ENCODE results near the gene KDM4C. TPM values are rescaled to one million over a fixed set of nuclear protein-coding genes. Genes with fewer than 3 reads are reported as not detected.

The KDM4C gene
- total and polyA plus RNA-seq, 2 of the 13 experiments (the other 11 are each of a cell fraction or from before 2014, with no cell fraction given), result 19.4 to 23.6 TPM

GRCh38 chr9:6788162-6789016 lies 30.6 kb downstream of the KDM4C start (continued):
- TF ChIP-seq PHF5A (CRISPR knock-in tag; IDR thresholded peaks at IDR 0.05; ENCODE audit: low read depth, unreplicated experiment) (peak; percentile 9), POGK (CRISPR knock-in tag; conservative IDR thresholded peaks at IDR 0.05) (no peak; the same call in 1 of the 2 replicates), FOXJ3 (CRISPR knock-in tag; IDR thresholded peaks at IDR 0.05; ENCODE audit: borderline replicate concordance) (no peak), ZSCAN30 (CRISPR knock-in tag; IDR thresholded peaks at IDR 0.05) (no peak), BHLHE40 (IDR thresholded peaks at IDR 0.05; ENCODE audit: low read length) (no peak), ISL2 (CRISPR knock-in tag; IDR thresholded peaks at IDR 0.05) (0 out of 2 replicates have a peak, but pooled peaks have one; percentile 16), ZBTB8A (CRISPR knock-in tag; IDR thresholded peaks at IDR 0.05; ENCODE audit: borderline replicate concordance, low read depth) (no peak), KMT2B (CRISPR knock-in tag; IDR thresholded peaks at IDR 0.05) (no peak; the same call in 1 of the 2 replicates), MYNN (CRISPR knock-in tag; IDR thresholded peaks at IDR 0.05; ENCODE audit: low read depth) (no peak), USF2 (IDR thresholded peaks at IDR 0.05; ENCODE audit: low read depth, low read length) (no peak), USF2 (CRISPR knock-in tag; IDR thresholded peaks at IDR 0.05; ENCODE audit: borderline replicate concordance) (no peak), HCFC1 (IDR thresholded peaks at IDR 0.05; ENCODE audit: low read depth, low read length) (no peak), DPF2 (CRISPR knock-in tag; IDR thresholded peaks at IDR 0.05; ENCODE audit: borderline replicate concordance, low read depth) (peak; percentile 31; the same call in 1 of the 2 replicates)
- TF ChIP-seq, protein P1, sequence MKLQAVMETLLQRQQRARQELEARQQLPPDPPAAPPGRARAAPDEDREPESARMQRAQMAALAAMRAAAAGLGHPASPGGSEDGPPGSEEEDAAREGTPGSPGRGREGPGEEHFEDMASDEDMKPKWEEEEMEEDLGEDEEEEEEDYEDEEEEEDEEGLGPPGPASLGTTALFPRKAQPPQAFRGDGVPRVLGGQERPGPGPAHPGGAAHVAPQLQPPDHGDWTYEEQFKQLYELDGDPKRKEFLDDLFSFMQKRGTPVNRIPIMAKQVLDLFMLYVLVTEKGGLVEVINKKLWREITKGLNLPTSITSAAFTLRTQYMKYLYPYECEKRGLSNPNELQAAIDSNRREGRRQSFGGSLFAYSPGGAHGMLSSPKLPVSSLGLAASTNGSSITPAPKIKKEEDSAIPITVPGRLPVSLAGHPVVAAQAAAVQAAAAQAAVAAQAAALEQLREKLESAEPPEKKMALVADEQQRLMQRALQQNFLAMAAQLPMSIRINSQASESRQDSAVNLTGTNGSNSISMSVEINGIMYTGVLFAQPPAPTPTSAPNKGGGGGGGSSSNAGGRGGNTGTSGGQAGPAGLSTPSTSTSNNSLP (IDR thresholded peaks at IDR 0.05; ENCODE audit: low read depth, low read length), result peak; percentile 81
- TF ChIP-seq, protein P2, sequence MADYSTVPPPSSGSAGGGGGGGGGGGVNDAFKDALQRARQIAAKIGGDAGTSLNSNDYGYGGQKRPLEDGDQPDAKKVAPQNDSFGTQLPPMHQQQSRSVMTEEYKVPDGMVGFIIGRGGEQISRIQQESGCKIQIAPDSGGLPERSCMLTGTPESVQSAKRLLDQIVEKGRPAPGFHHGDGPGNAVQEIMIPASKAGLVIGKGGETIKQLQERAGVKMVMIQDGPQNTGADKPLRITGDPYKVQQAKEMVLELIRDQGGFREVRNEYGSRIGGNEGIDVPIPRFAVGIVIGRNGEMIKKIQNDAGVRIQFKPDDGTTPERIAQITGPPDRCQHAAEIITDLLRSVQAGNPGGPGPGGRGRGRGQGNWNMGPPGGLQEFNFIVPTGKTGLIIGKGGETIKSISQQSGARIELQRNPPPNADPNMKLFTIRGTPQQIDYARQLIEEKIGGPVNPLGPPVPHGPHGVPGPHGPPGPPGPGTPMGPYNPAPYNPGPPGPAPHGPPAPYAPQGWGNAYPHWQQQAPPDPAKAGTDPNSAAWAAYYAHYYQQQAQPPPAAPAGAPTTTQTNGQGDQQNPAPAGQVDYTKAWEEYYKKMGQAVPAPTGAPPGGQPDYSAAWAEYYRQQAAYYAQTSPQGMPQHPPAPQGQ (CRISPR knock-in tag; IDR thresholded peaks at IDR 0.05; ENCODE audit: borderline replicate concordance), result no peak
